Mesendoderm (in vitro differentiated cells): ENCODE results near the gene ALPG.
"Not testable (repeated sequence)": the region's sequence is repeated elsewhere in the genome, so short reads cannot be mapped to it uniquely, and the experiment has no call there.

ENCODE experiments used
- DNase-seq: peaks from one replicate; pipeline ENCODE4 v3.0.0; 2013
- H2AK5ac ChIP-seq: 2 replicates; pipeline ENCODE4 v1.6.1; 2013; ENCODE audit warnings: low read length, inconsistent platforms
- H2BK120ac ChIP-seq: 2 replicates; pipeline ENCODE4 v1.6.1; 2013; ENCODE audit warnings: low read depth, mild to moderate bottlenecking, low read length, moderate library complexity, mixed read lengths
- H2BK15ac ChIP-seq: replicated peaks from 2 replicates; pipeline ENCODE4 v1.6.1; 2013; ENCODE audit warnings: low read depth, mild to moderate bottlenecking, moderate library complexity
- H2BK5ac ChIP-seq: 2 replicates; pipeline ENCODE4 v1.6.1; 2013; ENCODE audit warnings: low read length, inconsistent platforms
- H3K18ac ChIP-seq: 2 replicates; pipeline ENCODE4 v1.6.1; 2013; ENCODE audit warnings: mild to moderate bottlenecking, low read length, mixed read lengths
- H3K23ac ChIP-seq: one replicate; pipeline ENCODE4 v1.6.1; 2013; ENCODE audit warnings: low read length
- H3K27ac ChIP-seq: 2 replicates; pipeline ENCODE4 v1.5.1; 2013; ENCODE audit warnings: low read depth, mild to moderate bottlenecking, inconsistent platforms, low read length, moderate library complexity
- H3K27me3 ChIP-seq: 2 replicates; pipeline ENCODE4 v1.6.1; 2013; ENCODE audit warnings: low read length, control low read depth, mild to moderate bottlenecking, inconsistent platforms; ENCODE audit not compliant: insufficient read depth, poor library complexity
- H3K36me3 ChIP-seq: 2 replicates; pipeline ENCODE4 v1.6.1; 2013; ENCODE audit warnings: low read length, inconsistent platforms; ENCODE audit not compliant: control insufficient read depth, insufficient read depth
- H3K4ac ChIP-seq: one replicate; pipeline ENCODE4 v1.6.1; 2013; ENCODE audit warnings: low read depth, mild to moderate bottlenecking, low read length, moderate library complexity
- H3K4me1 ChIP-seq: 2 replicates; pipeline ENCODE4 v1.6.1; 2013; ENCODE audit warnings: low read depth, low read length, inconsistent platforms; ENCODE audit not compliant: control insufficient read depth
- H3K4me2 ChIP-seq: 2 replicates; pipeline ENCODE4 v1.6.1; 2013; ENCODE audit warnings: low read length
- H3K4me3 ChIP-seq: 2 replicates; pipeline ENCODE4 v1.5.1; 2013; ENCODE audit warnings: mild to moderate bottlenecking, low read length
- H3K56ac ChIP-seq: one replicate; pipeline ENCODE4 v1.6.1; 2013; ENCODE audit warnings: low read length
- H3K79me1 ChIP-seq: 2 replicates; pipeline ENCODE4 v1.6.1; 2013; ENCODE audit warnings: low read length, inconsistent platforms
- H3K79me2 ChIP-seq: 2 replicates; pipeline ENCODE4 v1.6.1; 2013; ENCODE audit warnings: mild to moderate bottlenecking, low read length; ENCODE audit not compliant: control insufficient read depth, insufficient read depth
- H3K9ac ChIP-seq: 2 replicates; pipeline ENCODE4 v1.6.1; 2013; ENCODE audit warnings: low read length, inconsistent platforms
- H4K5ac ChIP-seq: one replicate; pipeline ENCODE4 v1.6.1; 2013; ENCODE audit warnings: low read length
- H4K8ac ChIP-seq: one replicate; pipeline ENCODE4 v1.6.1; 2013; ENCODE audit warnings: low read depth, mild to moderate bottlenecking, control low read depth, low read length, moderate library complexity
- WGBS: extraction: QIAGEN DNeasy Blood & Tissue Kit; methylation state at CpG from one replicate; pipeline ENCODE4 v1.1.7; 2013; ENCODE audit warnings: low lambda C conversion rate, missing lambda C conversion rate; ENCODE audit not compliant: insufficient coverage; ENCODE audit errors: extremely low coverage; 5-methylcytosine and 5-hydroxymethylcytosine counted together

ALPG gene

GRCh38 chr2:232447638-232448303 is 41.1 kb downstream of the ALPG start:
- no peaks in the 10 kb centered on the region for H3K36me3 ChIP-seq
- H3K4ac ChIP-seq: no peak overlapping the region
- no peak overlapping the region for H2BK15ac ChIP-seq
- no peak overlapping the region for H2BK120ac ChIP-seq
- H2AK5ac ChIP-seq: no peak overlapping the region
- H2BK5ac ChIP-seq: no peak overlapping the region
- no peak overlapping the region for H3K4me3 ChIP-seq
- no peak overlapping the region for H3K23ac ChIP-seq
- H3K9ac ChIP-seq: no peak overlapping the region
- H3K18ac ChIP-seq: no peak overlapping the region
- DNase-seq: no peak
- H4K5ac ChIP-seq: no peak overlapping the region
- H3K27ac ChIP-seq: no peak overlapping the region
- H3K79me1 ChIP-seq: no peaks in the 10 kb centered on the region
- no peak overlapping the region for H3K56ac ChIP-seq
- no CpG with 5 or more reads among the region's 18 CpGs for WGBS
- no peaks in the 10 kb centered on the region for H3K4me1 ChIP-seq
- H3K27me3 ChIP-seq: no peaks in the 10 kb centered on the region
- H4K8ac ChIP-seq: no peak overlapping the region
- H3K4me2 ChIP-seq: no peak overlapping the region
- no peaks in the 10 kb centered on the region for H3K79me2 ChIP-seq

GRCh38 chr2:232448304-232448690 is 41.7 kb downstream of the ALPG start:
- H2BK120ac ChIP-seq: no peak overlapping the region
- no peak overlapping the region for H4K8ac ChIP-seq
- no peak overlapping the region for H3K18ac ChIP-seq
- no peaks in the 10 kb centered on the region for H3K79me2 ChIP-seq
- H2AK5ac ChIP-seq: no peak overlapping the region
- no peak overlapping the region for H2BK5ac ChIP-seq
- no peaks in the 10 kb centered on the region for H3K4me1 ChIP-seq
- no peak overlapping the region for H3K4me3 ChIP-seq
- no peak overlapping the region for H3K4me2 ChIP-seq
- no peak overlapping the region for H3K23ac ChIP-seq
- no peak overlapping the region for H3K27ac ChIP-seq
- H4K5ac ChIP-seq: no peak overlapping the region
- no peaks in the 10 kb centered on the region for H3K36me3 ChIP-seq
- no peaks in the 10 kb centered on the region for H3K79me1 ChIP-seq
- no peak overlapping the region for H2BK15ac ChIP-seq
- DNase-seq: no peak
- no CpG with 5 or more reads among the region's 10 CpGs for WGBS
- H3K9ac ChIP-seq: no peak overlapping the region
- H3K56ac ChIP-seq: no peak overlapping the region
- no peaks in the 10 kb centered on the region for H3K27me3 ChIP-seq
- no peak overlapping the region for H3K4ac ChIP-seq

- WGBS: no CpG with 5 or more reads among the region's 12 CpGs
- H3K56ac ChIP-seq: no peak overlapping the region
- no peak overlapping the region for H3K27ac ChIP-seq
- no peak for DNase-seq
- H3K9ac ChIP-seq: no peak overlapping the region
- H4K5ac ChIP-seq: no peak overlapping the region
- no peak overlapping the region for H4K8ac ChIP-seq
- no peak overlapping the region for H3K4me2 ChIP-seq
- no peak overlapping the region for H3K23ac ChIP-seq
- H2AK5ac ChIP-seq: no peak overlapping the region
- no peak overlapping the region for H3K4me3 ChIP-seq
- H2BK15ac ChIP-seq: no peak overlapping the region
- no peak overlapping the region for H2BK5ac ChIP-seq
- H3K4ac ChIP-seq: no peak overlapping the region
- H2BK120ac ChIP-seq: no peak overlapping the region
- no peaks in the 10 kb centered on the region for H3K79me1 ChIP-seq
- no peak overlapping the region for H3K18ac ChIP-seq
- H3K79me2 ChIP-seq: no peaks in the 10 kb centered on the region
- H3K4me1 ChIP-seq: no peaks in the 10 kb centered on the region
- H3K27me3 ChIP-seq: no peaks in the 10 kb centered on the region
- H3K36me3 ChIP-seq: no peaks in the 10 kb centered on the region
These were observed 43.3 kb downstream of the ALPG start for GRCh38 chr2:232449964-232450363.

- H3K27ac ChIP-seq, H2AK5ac ChIP-seq, H3K27me3 ChIP-seq, H3K56ac ChIP-seq, H3K4ac ChIP-seq, H3K23ac ChIP-seq, H4K5ac ChIP-seq, H3K79me1 ChIP-seq, H3K4me3 ChIP-seq, H2BK120ac ChIP-seq, H2BK15ac ChIP-seq, H4K8ac ChIP-seq, H3K4me1 ChIP-seq, H3K9ac ChIP-seq, DNase-seq, H3K18ac ChIP-seq, H3K79me2 ChIP-seq, H3K36me3 ChIP-seq, H3K4me2 ChIP-seq, H2BK5ac ChIP-seq: not testable (repeated sequence)
- no CpG with 5 or more reads among the region's 3 CpGs for WGBS
These were observed 45.0 kb downstream of the ALPG start for GRCh38 chr2:232451645-232452044.

GRCh38 chr2:232454630-232455029 is 48.0 kb downstream of the ALPG start:
- Histone ChIP-seq H3K18ac (no peak overlapping the region), H3K27ac (no peak overlapping the region), H4K5ac (no peak overlapping the region), H2AK5ac (no peak overlapping the region), H3K27me3 (no peaks in the 10 kb centered on the region), H3K4me2 (no peak overlapping the region), H3K79me2 (no peaks in the 10 kb centered on the region), H4K8ac (no peak overlapping the region), H3K79me1 (no peaks in the 10 kb centered on the region), H3K4me3 (no peak overlapping the region), H2BK120ac (no peak overlapping the region), H2BK5ac (no peak overlapping the region), H3K4me1 (no peaks in the 10 kb centered on the region), H2BK15ac (no peak overlapping the region), H3K9ac (no peak overlapping the region), H3K23ac (no peak overlapping the region), H3K4ac (no peak overlapping the region), H3K56ac (no peak overlapping the region), H3K36me3 (no peaks in the 10 kb centered on the region)
- no peak for DNase-seq
- no CpG with 5 or more reads among the region's 9 CpGs for WGBS
